A549 (cell line): ENCODE measurements around the gene RASA2. TPM values are rescaled to one million over a fixed set of nuclear protein-coding genes. Genes with fewer than 3 reads are reported as not detected.

Source experiments
- ATAC-seq, 2 experiments: fragments of 200-7000 bp in 1 of 2; fragments of >200 bp in 1 of 2; cut with Nextera tagmentation in 1 of 2; cut with Tn5 transposase in 1 of 2; 3 replicates each; pipeline versions ENCODE4 v1.8.0 to v1.9.1; 2018 to 2020; ENCODE audit warnings: mild to moderate bottlenecking in 1 of 2, moderate library complexity in 1 of 2
- CTCF ChIA-PET: fragments of 300-600 bp; sonication (Branson Sonifier 250); formaldehyde crosslinking; extraction: SDS; loops from one replicate; lab custom pipeline; 2021; ENCODE audit warnings: antibody characterized with exemption, inconsistent platforms; lab: Yijun Ruan, JAX
- POLR2A ChIA-PET: fragments of 350-600 bp; formaldehyde crosslinking; extraction: SDS; loops from one replicate; lab custom pipeline; 2021; ENCODE audit warnings: antibody characterized with exemption, inconsistent platforms; lab: Yijun Ruan, JAX
- DNase-seq, 2 experiments: peaks; one replicate each; pipeline versions ENCODE4 v3.0.0 to v3.0.0-alpha.2; 2011 to 2016; ENCODE audit warnings: low read depth in 1 of 2, low spot score in 1 of 2
- FAIRE-seq: peaks from 2 replicates; lab custom pipeline; 2011; peaks lifted over from hg19 to GRCh38; lab: Jason Lieb, UNC
- H3K27ac ChIP-seq, 2 experiments: fragments of >200 bp; sonication (Bioruptor Twin); formaldehyde crosslinking; 3 replicates each; pipeline ENCODE4 v1.5.1; 2016 to 2017
- H3K4me1 ChIP-seq: fragments of >200 bp; sonication (Bioruptor Twin); formaldehyde crosslinking; 3 replicates; pipeline ENCODE4 v1.6.1; 2016
- H3K4me2 ChIP-seq: fragments of >200 bp; sonication (Bioruptor Twin); formaldehyde crosslinking; 3 replicates; pipeline ENCODE4 v1.6.1; 2016
- H3K4me3 ChIP-seq: fragments of >200 bp; sonication (Bioruptor Twin); formaldehyde crosslinking; 3 replicates; pipeline ENCODE4 v1.5.1; 2016
- H3K9me3 ChIP-seq: fragments of >200 bp; sonication (Bioruptor Twin); formaldehyde crosslinking; 3 replicates; pipeline ENCODE4 v1.6.1; 2016
- ESRRA ChIP-seq: fragments of 150-350 bp; IDR thresholded peaks from 2 replicates; pipeline ENCODE4 v1.6.1; 2014; ENCODE audit warnings: mild to moderate bottlenecking, low read length, borderline replicate concordance
- HDAC2 ChIP-seq: fragments of 200-600 bp; sonication (generic); IDR thresholded peaks from 2 replicates; pipeline ENCODE4 v1.6.1; 2016
- HEYL ChIP-seq: fragments of 250-450 bp; sonication (Bioruptor Pico); IDR thresholded peaks from 2 replicates; pipeline ENCODE4 v1.8.0; 2021; ENCODE audit warnings: mild to moderate bottlenecking, moderate library complexity
- KDM1A ChIP-seq: fragments of 200-600 bp; sonication (generic); IDR thresholded peaks from 2 replicates; pipeline ENCODE4 v1.6.1; 2016; ENCODE audit warnings: low read depth, mild to moderate bottlenecking
- POLR2A ChIP-seq: IDR thresholded peaks from 2 replicates; pipeline ENCODE4 v1.6.1; 2012; ENCODE audit warnings: mild to moderate bottlenecking, low read length
- RAD21 ChIP-seq, 2 experiments: fragments of >200 bp in 1 of 2; sonication (Bioruptor Twin) in 1 of 2; formaldehyde crosslinking in 1 of 2; IDR thresholded peaks in 1 of 2; conservative IDR thresholded peaks in 1 of 2; 2 replicates in 1 of 2; 3 replicates in 1 of 2; pipeline ENCODE4 v1.6.1; 2012 to 2018; ENCODE audit warnings: inconsistent platforms in 1 of 2
- RCOR1 ChIP-seq: fragments of 150-350 bp; IDR thresholded peaks from 2 replicates; pipeline ENCODE4 v1.6.1; 2014; ENCODE audit warnings: antibody characterized with exemption, low read length, low read depth
- RFX5 ChIP-seq: fragments of 450-650 bp; IDR thresholded peaks from 2 replicates; pipeline ENCODE4 v1.7.1; 2014; ENCODE audit warnings: antibody characterized with exemption, mild to moderate bottlenecking, moderate library complexity
- RNF2 ChIP-seq: fragments of 200-600 bp; sonication (generic); IDR thresholded peaks from 2 replicates; pipeline ENCODE4 v1.6.1; 2016; ENCODE audit warnings: low read depth, mild to moderate bottlenecking, antibody characterized with exemption, moderate library complexity, borderline replicate concordance
- TFCP2L1 ChIP-seq: fragments of 250-450 bp; sonication (Bioruptor Pico); IDR thresholded peaks from 2 replicates; pipeline ENCODE4 v1.5.0; 2021; ENCODE audit warnings: mild to moderate bottlenecking
- TP53 ChIP-seq: fragments of 250-450 bp; sonication (Bioruptor Pico); IDR thresholded peaks from 2 replicates; pipeline ENCODE4 v1.5.0; 2021; ENCODE audit warnings: mild to moderate bottlenecking, moderate library complexity
- WGBS: methylation state at CpG from one replicate; pipeline ENCODE4 v1.1.6; 2017; ENCODE audit errors: missing lambda C conversion rate; 5-methylcytosine and 5-hydroxymethylcytosine counted together
- polyA plus RNA-seq, 4 experiments: library from polyadenylated mRNA; depleted of rRNA in 3 of 4; stranded (reverse); fragments of >200 nt; fragmentation: RNase III in 1 of 4; extraction: RNeasy Plus Mini Kit Qiagen cat#74134 plus additional on column Dnase treatment in 1 of 4; gene quantifications; 2 replicates in 3 of 4; 3 replicates in 1 of 4; pipeline ENCODE4 v1.2.3, GENCODE V29; 2011 to 2017
- TF ChIP-seq, protein P1 (sequence below): fragments of 250-450 bp; sonication (Bioruptor Pico); IDR thresholded peaks from 2 replicates; pipeline ENCODE4 v1.5.0; 2020; ENCODE audit warnings: low read depth, mild to moderate bottlenecking, moderate library complexity
- TF ChIP-seq, protein P2 (sequence below): IDR thresholded peaks from 2 replicates; pipeline ENCODE4 v1.6.1; 2012
- TF ChIP-seq, protein P3 (sequence below): IDR thresholded peaks from 2 replicates; pipeline ENCODE4 v1.6.1; 2012; ENCODE audit warnings: low read depth, borderline replicate concordance
- TF ChIP-seq, protein P4 (sequence below): fragments of 200-600 bp; sonication (generic); IDR thresholded peaks from 2 replicates; pipeline ENCODE4 v1.6.1; 2016; ENCODE audit warnings: antibody characterized with exemption, mild to moderate bottlenecking, moderate library complexity

The RASA2 gene
- polyA plus RNA-seq, 2 of the 4 experiments (the other 2 are of a cell fraction), result 6.7 to 12.0 TPM

DNA sequence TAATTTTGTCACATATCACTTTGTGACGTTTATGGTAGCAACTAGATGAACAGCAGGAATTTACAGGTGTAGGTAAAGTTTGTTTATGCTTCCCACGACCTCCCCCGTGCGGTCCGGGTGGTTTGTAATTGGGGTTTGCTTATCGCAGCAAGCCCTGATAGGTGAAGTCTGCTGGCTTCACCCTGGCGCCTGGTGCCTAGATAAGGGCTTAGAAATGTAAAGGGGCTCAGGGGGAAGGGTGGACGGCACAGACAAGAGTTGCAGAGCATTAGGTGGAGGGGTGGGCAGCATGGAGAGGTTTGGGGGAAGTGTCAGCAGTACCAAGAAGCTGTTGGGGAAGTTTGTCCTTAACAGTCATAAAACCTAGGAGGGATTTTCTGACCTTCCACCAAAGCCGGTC, 143.1 kb downstream of the RASA2 start:
- DNase-seq (no peak), FAIRE-seq (no peak), ATAC-seq (no peak)
- ChIA-PET POLR2A (no interaction called here), CTCF (interaction anchor here (0.9 kb wide), 1 partner anchor 326 kb away, joined by 3 read pairs; no protein-coding TSS in a partner anchor)
- TF ChIP-seq, protein P1, sequence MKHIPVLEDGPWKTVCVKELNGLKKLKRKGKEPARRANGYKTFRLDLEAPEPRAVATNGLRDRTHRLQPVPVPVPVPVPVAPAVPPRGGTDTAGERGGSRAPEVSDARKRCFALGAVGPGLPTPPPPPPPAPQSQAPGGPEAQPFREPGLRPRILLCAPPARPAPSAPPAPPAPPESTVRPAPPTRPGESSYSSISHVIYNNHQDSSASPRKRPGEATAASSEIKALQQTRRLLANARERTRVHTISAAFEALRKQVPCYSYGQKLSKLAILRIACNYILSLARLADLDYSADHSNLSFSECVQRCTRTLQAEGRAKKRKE, result no peak
- TF ChIP-seq ESRRA (no peak), HDAC2 (no peak), POLR2A (no peak), TFCP2L1 (CRISPR knock-in tag) (no peak), KDM1A (no peak)
- no peak overlapping the region for H3K4me2 ChIP-seq
- peaks cover 6% of the 10 kb centered on the region; the same call in 1 of the 3 replicates for H3K4me1 ChIP-seq
- H3K4me3 ChIP-seq, result no peak overlapping the region
- H3K9me3 ChIP-seq, result 0 out of 3 replicates have a peak, but pooled peaks cover 4% of the 10 kb centered on the region
- H3K27ac ChIP-seq, result no peak overlapping the region
- 68% methylated on average over 9 of the region's 9 CpGs for WGBS

DNA sequence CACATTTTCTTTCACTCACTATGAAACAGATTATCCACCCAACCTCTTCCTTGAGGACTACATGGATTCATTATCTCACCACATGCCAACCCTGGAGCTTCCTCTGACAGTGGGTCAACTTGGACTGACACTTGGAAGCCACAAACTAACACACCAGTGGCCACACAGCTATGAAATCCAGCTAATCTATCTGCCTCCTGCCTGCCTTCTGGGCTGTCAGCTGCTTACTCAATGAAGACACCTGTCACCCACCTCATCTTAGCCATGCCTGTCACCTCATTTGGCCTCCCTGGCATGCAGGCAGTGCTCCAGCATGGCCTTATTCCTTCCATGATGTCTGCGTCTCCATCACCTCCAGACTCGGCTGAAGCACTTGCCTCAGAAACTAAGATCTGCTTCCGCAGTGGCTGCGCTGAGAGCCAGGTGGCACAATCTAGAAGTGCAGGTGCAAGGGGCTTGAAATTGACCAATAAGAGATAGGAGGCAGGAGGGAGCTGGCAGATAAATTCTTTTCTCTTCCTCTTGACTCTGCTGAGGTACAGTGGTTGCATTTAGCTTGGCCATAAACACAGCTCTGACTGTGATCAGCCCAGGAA, 146.1 kb downstream of the RASA2 start:
- FAIRE-seq, result no peak
- WGBS, result 81% methylated on average over 4 of the region's 4 CpGs

DNA sequence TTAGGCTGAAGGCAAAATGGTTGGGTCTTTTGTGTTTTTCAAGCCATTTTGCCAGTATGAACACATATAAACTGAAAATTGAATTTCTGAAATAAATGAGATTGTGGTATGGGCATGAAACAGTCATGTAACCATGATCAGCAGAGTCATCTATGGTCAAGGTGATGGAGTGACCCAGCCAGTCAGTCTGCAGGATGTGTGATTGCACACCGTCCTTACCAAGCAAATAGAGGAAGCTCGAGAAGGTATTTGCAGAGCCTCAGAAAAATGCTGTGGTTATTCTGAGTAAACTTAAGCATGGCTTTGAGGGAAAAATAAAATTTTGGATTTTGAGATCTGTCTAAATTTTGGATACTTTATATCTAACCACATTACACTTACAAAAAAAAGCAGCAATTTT, 155.4 kb downstream of the RASA2 start:
- DNase-seq, result no peak
- no peak for ATAC-seq
- 21% methylated on average over 2 of the region's 2 CpGs for WGBS
- no peak for FAIRE-seq
- Histone ChIP-seq H3K27ac (no peak overlapping the region), H3K4me1 (no peaks in the 10 kb centered on the region), H3K4me2 (no peak overlapping the region), H3K4me3 (no peak overlapping the region), H3K9me3 (no peaks in the 10 kb centered on the region)
- CTCF ChIA-PET, result no interaction called here
- POLR2A ChIA-PET, result no interaction called here
- TF ChIP-seq, protein P2, sequence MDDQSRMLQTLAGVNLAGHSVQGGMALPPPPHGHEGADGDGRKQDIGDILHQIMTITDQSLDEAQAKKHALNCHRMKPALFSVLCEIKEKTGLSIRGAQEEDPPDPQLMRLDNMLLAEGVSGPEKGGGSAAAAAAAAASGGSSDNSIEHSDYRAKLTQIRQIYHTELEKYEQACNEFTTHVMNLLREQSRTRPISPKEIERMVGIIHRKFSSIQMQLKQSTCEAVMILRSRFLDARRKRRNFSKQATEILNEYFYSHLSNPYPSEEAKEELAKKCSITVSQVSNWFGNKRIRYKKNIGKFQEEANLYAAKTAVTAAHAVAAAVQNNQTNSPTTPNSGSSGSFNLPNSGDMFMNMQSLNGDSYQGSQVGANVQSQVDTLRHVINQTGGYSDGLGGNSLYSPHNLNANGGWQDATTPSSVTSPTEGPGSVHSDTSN, result no peak
- no peak for TF ChIP-seq RNF2
- no peak for TF ChIP-seq RFX5
- TF ChIP-seq RAD21 (conservative IDR thresholded peaks at IDR 0.05 in 1 of 2, IDR thresholded peaks at IDR 0.05 in 1 of 2), result no peak
- TF ChIP-seq, protein P3, sequence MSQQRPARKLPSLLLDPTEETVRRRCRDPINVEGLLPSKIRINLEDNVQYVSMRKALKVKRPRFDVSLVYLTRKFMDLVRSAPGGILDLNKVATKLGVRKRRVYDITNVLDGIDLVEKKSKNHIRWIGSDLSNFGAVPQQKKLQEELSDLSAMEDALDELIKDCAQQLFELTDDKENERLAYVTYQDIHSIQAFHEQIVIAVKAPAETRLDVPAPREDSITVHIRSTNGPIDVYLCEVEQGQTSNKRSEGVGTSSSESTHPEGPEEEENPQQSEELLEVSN, result no peak
- no peak for TF ChIP-seq HEYL (CRISPR knock-in tag)

More for the DNA sequence above, 146.1 kb downstream of the RASA2 start:
- POLR2A ChIA-PET, result no interaction called here
- peak in 1 of 2 experiments; percentile 39; a peak in 3 of 6 replicates for ATAC-seq
- H3K9me3 ChIP-seq, result 0 out of 3 replicates have a peak, but pooled peaks cover 4% of the 10 kb centered on the region
- TF ChIP-seq TFCP2L1 (CRISPR knock-in tag) (no peak), TP53 (CRISPR knock-in tag) (no peak), KDM1A (no peak), RCOR1 (no peak), RFX5 (no peak)
- TF ChIP-seq, protein P1, result no peak
- TF ChIP-seq, protein P2, result no peak
- TF ChIP-seq, protein P4, sequence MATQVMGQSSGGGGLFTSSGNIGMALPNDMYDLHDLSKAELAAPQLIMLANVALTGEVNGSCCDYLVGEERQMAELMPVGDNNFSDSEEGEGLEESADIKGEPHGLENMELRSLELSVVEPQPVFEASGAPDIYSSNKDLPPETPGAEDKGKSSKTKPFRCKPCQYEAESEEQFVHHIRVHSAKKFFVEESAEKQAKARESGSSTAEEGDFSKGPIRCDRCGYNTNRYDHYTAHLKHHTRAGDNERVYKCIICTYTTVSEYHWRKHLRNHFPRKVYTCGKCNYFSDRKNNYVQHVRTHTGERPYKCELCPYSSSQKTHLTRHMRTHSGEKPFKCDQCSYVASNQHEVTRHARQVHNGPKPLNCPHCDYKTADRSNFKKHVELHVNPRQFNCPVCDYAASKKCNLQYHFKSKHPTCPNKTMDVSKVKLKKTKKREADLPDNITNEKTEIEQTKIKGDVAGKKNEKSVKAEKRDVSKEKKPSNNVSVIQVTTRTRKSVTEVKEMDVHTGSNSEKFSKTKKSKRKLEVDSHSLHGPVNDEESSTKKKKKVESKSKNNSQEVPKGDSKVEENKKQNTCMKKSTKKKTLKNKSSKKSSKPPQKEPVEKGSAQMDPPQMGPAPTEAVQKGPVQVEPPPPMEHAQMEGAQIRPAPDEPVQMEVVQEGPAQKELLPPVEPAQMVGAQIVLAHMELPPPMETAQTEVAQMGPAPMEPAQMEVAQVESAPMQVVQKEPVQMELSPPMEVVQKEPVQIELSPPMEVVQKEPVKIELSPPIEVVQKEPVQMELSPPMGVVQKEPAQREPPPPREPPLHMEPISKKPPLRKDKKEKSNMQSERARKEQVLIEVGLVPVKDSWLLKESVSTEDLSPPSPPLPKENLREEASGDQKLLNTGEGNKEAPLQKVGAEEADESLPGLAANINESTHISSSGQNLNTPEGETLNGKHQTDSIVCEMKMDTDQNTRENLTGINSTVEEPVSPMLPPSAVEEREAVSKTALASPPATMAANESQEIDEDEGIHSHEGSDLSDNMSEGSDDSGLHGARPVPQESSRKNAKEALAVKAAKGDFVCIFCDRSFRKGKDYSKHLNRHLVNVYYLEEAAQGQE, result no peak
- CTCF ChIA-PET, result interaction anchor here (0.8 to 1.0 kb wide), 2 partner anchors 12 to 280 kb away, joined by 3 to 4 read pairs; no protein-coding TSS in a partner anchor
- no peak overlapping the region for H3K4me3 ChIP-seq
- H3K27ac ChIP-seq, result no peak overlapping the region
- no peak overlapping the region for H3K4me2 ChIP-seq
- no peak for DNase-seq
- no peaks in the 10 kb centered on the region for H3K4me1 ChIP-seq
